Globus pallidus (tissue), 1 donor: ENCODE data around the gene CDK5R1.
"Not testable (repeated sequence)": the region's sequence is repeated elsewhere in the genome, so short reads cannot be mapped to it uniquely, and the experiment has no call there.

ENCODE experiments used
- DNase-seq: peaks from one replicate; pipeline ENCODE4 v3.0.0-alpha.2; 2015; ENCODE audit warnings: low spot score

CDK5R1 gene

GRCh38 chr17:32516940-32517701, 30.3 kb downstream of the CDK5R1 start:
- DNase-seq: no peak

- no peak for DNase-seq
These were observed 31.2 kb downstream of the CDK5R1 start for GRCh38 chr17:32517982-32518381.

- no peak for DNase-seq
These were observed 31.9 kb downstream of the CDK5R1 start for GRCh38 chr17:32518646-32519227.

GRCh38 chr17:32519228-32520103, 32.7 kb downstream of the CDK5R1 start:
- DNase-seq: no peak

- no peak for DNase-seq
These were observed 33.4 kb downstream of the CDK5R1 start for GRCh38 chr17:32520104-32520701.

- no peak for DNase-seq
These were observed 34.1 kb downstream of the CDK5R1 start for GRCh38 chr17:32520737-32521404.

- DNase-seq: no peak
These were observed 36.4 kb downstream of the CDK5R1 start for GRCh38 chr17:32523017-32523680.

- no peak for DNase-seq
These were observed 37.2 kb downstream of the CDK5R1 start for GRCh38 chr17:32523827-32524552.

GRCh38 chr17:32524553-32524880, 37.7 kb downstream of the CDK5R1 start:
- not testable (repeated sequence) for DNase-seq

GRCh38 chr17:32525122-32525521, 38.3 kb downstream of the CDK5R1 start:
- DNase-seq: no peak

GRCh38 chr17:32527146-32527545, 40.4 kb downstream of the CDK5R1 start:
- DNase-seq: no peak

GRCh38 chr17:32528825-32529224, 42.0 kb downstream of the CDK5R1 start:
- no peak for DNase-seq

GRCh38 chr17:32529604-32530003, 42.8 kb downstream of the CDK5R1 start:
- no peak for DNase-seq

- DNase-seq: no peak
These were observed 46.5 kb downstream of the CDK5R1 start for GRCh38 chr17:32533296-32533695.

GRCh38 chr17:32536736-32537643, 50.2 kb downstream of the CDK5R1 start:
- DNase-seq: no peak
